Naive B cell (primary cell): ENCODE results near the gene PIGH. TPM values are rescaled to one million over a fixed set of nuclear protein-coding genes. Genes with fewer than 3 reads are reported as not detected.

Experiments used
- ATAC-seq, 2 donors: fragments of 150-1000 bp; cut with Tn5 transposase; 2 replicates each; pipeline ENCODE4 v1.10.0; 2021; ENCODE audit warnings: low read depth in 2 of 2, mild to moderate bottlenecking in 2 of 2, moderate library complexity in 2 of 2
- DNase-seq: peaks from one replicate; pipeline ENCODE4 v3.0.0; 2022
- H3K27ac Mint-ChIP-seq, 6 donors: one replicate each; pipeline ENCODE4 v1.8.0; 2020 to 2022; ENCODE audit warnings: mild to moderate bottlenecking in 6 of 6, mixed read lengths in 6 of 6, moderate library complexity in 5 of 6, inconsistent platforms in 2 of 6
- H3K27me3 Mint-ChIP-seq, 3 donors: one replicate each; pipeline ENCODE4 v1.8.0; 2021 to 2022; ENCODE audit warnings: mixed read lengths in 3 of 3, mild to moderate bottlenecking in 1 of 3
- H3K36me3 Mint-ChIP-seq, 2 donors: one replicate each; pipeline ENCODE4 v1.8.0; 2020 to 2022; ENCODE audit warnings: mixed read lengths in 2 of 2, inconsistent platforms in 1 of 2, mild to moderate bottlenecking in 1 of 2
- H3K4me1 Mint-ChIP-seq, 3 donors: one replicate each; pipeline ENCODE4 v1.8.0; 2020 to 2022; ENCODE audit warnings: mixed read lengths in 3 of 3, inconsistent platforms in 1 of 3, mild to moderate bottlenecking in 1 of 3, moderate library complexity in 1 of 3
- H3K4me3 Mint-ChIP-seq, 8 donors: one replicate each; pipeline ENCODE4 v1.8.0; 2020 to 2022; ENCODE audit warnings: mild to moderate bottlenecking in 8 of 8, mixed read lengths in 8 of 8, moderate library complexity in 8 of 8, inconsistent platforms in 2 of 8
- H3K9me3 Mint-ChIP-seq, 7 donors: one replicate each; pipeline ENCODE4 v1.8.0; 2020 to 2022; ENCODE audit warnings: mixed read lengths in 7 of 7, mild to moderate bottlenecking in 5 of 7, inconsistent platforms in 2 of 7, moderate library complexity in 1 of 7
- polyA plus RNA-seq, 6 donors: library from polyadenylated mRNA; unstranded; fragments of 300-500 nt; fragmentation: Illumina TruSeq; gene quantifications; one replicate each; pipeline ENCODE4 v1.2.3, GENCODE V29; 2021; ENCODE audit warnings: low read depth in 6 of 6

Gene PIGH
- polyA plus RNA-seq, 6 donors from 2014 or later: 26.2 to 48.4 (median 38.6) TPM

GRCh38 chr14:67577181-67577808 lies 22.8 kb downstream of the PIGH start:
- no peak for DNase-seq
- no peak overlapping the region for H3K4me3 Mint-ChIP-seq
- H3K4me1 Mint-ChIP-seq: no peaks in the 10 kb centered on the region
- H3K27ac Mint-ChIP-seq: peak overlapping the region in 1 of 6 donors; percentile 37
- H3K27me3 Mint-ChIP-seq: peaks cover 0 to 6% (median 0%) of the 10 kb centered on the region in 3 donors
- no peak for ATAC-seq
- H3K9me3 Mint-ChIP-seq: no peaks in the 10 kb centered on the region
- no peaks in the 10 kb centered on the region for H3K36me3 Mint-ChIP-seq

- Mint-ChIP-seq H3K27me3 (peaks cover 0 to 9% (median 3%) of the 10 kb centered on the region in 3 donors), H3K36me3 (no peaks in the 10 kb centered on the region), H3K27ac (peak overlapping the region in 1 of 6 donors; percentile 29)
Observed at GRCh38 chr14:67576216-67576955, 23.7 kb downstream of the PIGH start.

GRCh38 chr14:67575684-67576083 lies 24.4 kb downstream of the PIGH start:
- no peak overlapping the region for H3K27ac Mint-ChIP-seq
- peaks cover 0 to 4% (median 0%) of the 10 kb centered on the region in 3 donors for H3K4me1 Mint-ChIP-seq
- no peaks in the 10 kb centered on the region for H3K9me3 Mint-ChIP-seq
- DNase-seq (no peak), ATAC-seq (no peak)
- no peaks in the 10 kb centered on the region for H3K36me3 Mint-ChIP-seq
- no peak overlapping the region for H3K4me3 Mint-ChIP-seq
- peaks cover 0 to 13% (median 8%) of the 10 kb centered on the region in 3 donors for H3K27me3 Mint-ChIP-seq

More at GRCh38 chr14:67576216-67576955, 23.7 kb downstream of the PIGH start:
- Mint-ChIP-seq H3K4me1 (peaks cover 0 to 1% (median 0%) of the 10 kb centered on the region in 3 donors), H3K9me3 (no peaks in the 10 kb centered on the region), H3K4me3 (no peak overlapping the region)
- DNase-seq (no peak), ATAC-seq (no peak)

- ATAC-seq: no peak
- Mint-ChIP-seq H3K4me1 (peaks cover 0 to 4% (median 0%) of the 10 kb centered on the region in 3 donors), H3K36me3 (no peaks in the 10 kb centered on the region)
Observed at GRCh38 chr14:67574806-67575205, 25.3 kb downstream of the PIGH start.

GRCh38 chr14:67574156-67574555 lies 25.9 kb downstream of the PIGH start:
- no peak overlapping the region for H3K27ac Mint-ChIP-seq
- H3K27me3 Mint-ChIP-seq: peaks cover 0 to 13% (median 8%) of the 10 kb centered on the region in 3 donors
- no peaks in the 10 kb centered on the region for H3K36me3 Mint-ChIP-seq
- H3K9me3 Mint-ChIP-seq: no peaks in the 10 kb centered on the region
- ATAC-seq (no peak), DNase-seq (no peak)
- H3K4me1 Mint-ChIP-seq: peaks cover 0 to 4% (median 0%) of the 10 kb centered on the region in 3 donors
- no peak overlapping the region for H3K4me3 Mint-ChIP-seq

More at GRCh38 chr14:67574806-67575205, 25.3 kb downstream of the PIGH start:
- Mint-ChIP-seq H3K4me3 (no peak overlapping the region), H3K27ac (no peak overlapping the region), H3K27me3 (peaks cover 0 to 13% (median 8%) of the 10 kb centered on the region in 3 donors), H3K9me3 (no peaks in the 10 kb centered on the region)
- DNase-seq: no peak

GRCh38 chr14:67573228-67574010 lies 26.6 kb downstream of the PIGH start:
- Mint-ChIP-seq H3K27ac (no peak overlapping the region), H3K27me3 (peaks cover 0 to 13% (median 8%) of the 10 kb centered on the region in 3 donors), H3K4me3 (no peak overlapping the region), H3K4me1 (peaks cover 0 to 4% (median 0%) of the 10 kb centered on the region in 3 donors), H3K36me3 (no peaks in the 10 kb centered on the region), H3K9me3 (no peaks in the 10 kb centered on the region)
- ATAC-seq (no peak), DNase-seq (no peak)

GRCh38 chr14:67572608-67573007 lies 27.5 kb downstream of the PIGH start:
- no peaks in the 10 kb centered on the region for H3K9me3 Mint-ChIP-seq
- H3K4me3 Mint-ChIP-seq: no peak overlapping the region
- H3K36me3 Mint-ChIP-seq: no peaks in the 10 kb centered on the region
- peaks cover 0 to 4% (median 0%) of the 10 kb centered on the region in 3 donors for H3K4me1 Mint-ChIP-seq
- DNase-seq: no peak
- ATAC-seq: no peak
- peaks cover 0 to 18% (median 8%) of the 10 kb centered on the region in 3 donors for H3K27me3 Mint-ChIP-seq
- peak overlapping the region in 1 of 6 donors; percentile 75 for H3K27ac Mint-ChIP-seq

GRCh38 chr14:67571991-67572323 lies 28.1 kb downstream of the PIGH start:
- no peaks in the 10 kb centered on the region for H3K36me3 Mint-ChIP-seq
- H3K27ac Mint-ChIP-seq: no peak overlapping the region
- H3K4me3 Mint-ChIP-seq: no peak overlapping the region
- DNase-seq: no peak
- ATAC-seq: no peak
- H3K4me1 Mint-ChIP-seq: peaks cover 0 to 4% (median 0%) of the 10 kb centered on the region in 3 donors
- H3K9me3 Mint-ChIP-seq: no peaks in the 10 kb centered on the region
- H3K27me3 Mint-ChIP-seq: peaks cover 0 to 23% (median 8%) of the 10 kb centered on the region in 3 donors

GRCh38 chr14:67571275-67571990 lies 28.6 kb downstream of the PIGH start:
- peak overlapping the region in 1 of 6 donors; percentile 4 for H3K27ac Mint-ChIP-seq
- H3K36me3 Mint-ChIP-seq: no peaks in the 10 kb centered on the region
- no peaks in the 10 kb centered on the region for H3K9me3 Mint-ChIP-seq
- ATAC-seq (peak; percentile 87 to 94), DNase-seq (peak; percentile 58)
- peaks cover 0 to 4% (median 0%) of the 10 kb centered on the region in 3 donors for H3K4me1 Mint-ChIP-seq
- H3K4me3 Mint-ChIP-seq: no peak overlapping the region
- peaks cover 0 to 23% (median 8%) of the 10 kb centered on the region in 3 donors for H3K27me3 Mint-ChIP-seq

- ATAC-seq: no peak
- Mint-ChIP-seq H3K36me3 (no peaks in the 10 kb centered on the region), H3K27me3 (peaks cover 0 to 23% (median 8%) of the 10 kb centered on the region in 3 donors), H3K9me3 (no peaks in the 10 kb centered on the region), H3K4me1 (peaks cover 0 to 4% (median 0%) of the 10 kb centered on the region in 3 donors), H3K4me3 (no peak overlapping the region), H3K27ac (peak overlapping the region in 1 of 6 donors; percentile 23)
- DNase-seq: no peak
Observed at GRCh38 chr14:67570453-67570852, 29.6 kb downstream of the PIGH start.

GRCh38 chr14:67569651-67570290 lies 30.3 kb downstream of the PIGH start:
- Mint-ChIP-seq H3K4me1 (peaks cover 0 to 4% (median under 1%) of the 10 kb centered on the region in 3 donors), H3K36me3 (no peaks in the 10 kb centered on the region), H3K27ac (peak overlapping the region in 1 of 6 donors; percentile 40), H3K4me3 (no peak overlapping the region), H3K27me3 (peaks cover 0 to 23% (median 8%) of the 10 kb centered on the region in 3 donors), H3K9me3 (no peaks in the 10 kb centered on the region)
- DNase-seq (no peak), ATAC-seq (no peak)

- Mint-ChIP-seq H3K36me3 (no peaks in the 10 kb centered on the region), H3K27me3 (peaks cover 0 to 23% (median 8%) of the 10 kb centered on the region in 3 donors), H3K4me3 (no peak overlapping the region), H3K9me3 (no peaks in the 10 kb centered on the region), H3K4me1 (peaks cover 0 to 6% (median 4%) of the 10 kb centered on the region in 3 donors), H3K27ac (no peak overlapping the region)
- DNase-seq: no peak
- no peak for ATAC-seq
Observed at GRCh38 chr14:67569011-67569650, 30.9 kb downstream of the PIGH start.
